HG03103 (cell line): ENCODE results near the gene ZNF579.

Experiments used
- ATAC-seq: cut with Tn5 transposase; IDR thresholded peaks from one replicate; pipeline ENCODE4 v1.9.1; 2021; ENCODE audit warnings: low read depth; ENCODE audit not compliant: unreplicated experiment

Gene ZNF579

GRCh38 chr19:55580628-55581144 is at the start of gene ZNF579:
TSS of gene ZNF579 (minus strand) at chr19:55580848. CDS start at chr19:55579639, 1,209 bp downstream.
- peak; percentile 46 for ATAC-seq

- no peak for ATAC-seq
These were observed 45.7 kb upstream of the ZNF579 start for GRCh38 chr19:55626350-55626749.

GRCh38 chr19:55625004-55625326 is 44.3 kb upstream of the ZNF579 start:
- ATAC-seq = no peak

- ATAC-seq = no peak
These were observed 43.7 kb upstream of the ZNF579 start, which contains the start of gene ZNF784 for GRCh38 chr19:55624109-55625003. TSS of gene ZNF784 (minus strand) at chr19:55624566. CDS start at chr19:55624561, 5 bp downstream.

GRCh38 chr19:55623561-55623960 is 42.9 kb upstream of the ZNF579 start:
- no peak for ATAC-seq

- ATAC-seq = no peak
These were observed 42.5 kb upstream of the ZNF579 start for GRCh38 chr19:55623130-55623529.

GRCh38 chr19:55622242-55622969 is 41.8 kb upstream of the ZNF579 start:
- ATAC-seq = no peak

- ATAC-seq = no peak
These were observed 41.1 kb upstream of the ZNF579 start for GRCh38 chr19:55621673-55622231.

- no peak for ATAC-seq
These were observed 40.6 kb upstream of the ZNF579 start for GRCh38 chr19:55621205-55621672.

GRCh38 chr19:55620410-55621204 is 40.0 kb upstream of the ZNF579 start:
- ATAC-seq = no peak

GRCh38 chr19:55619286-55619685 is 38.6 kb upstream of the ZNF579 start:
- no peak for ATAC-seq

GRCh38 chr19:55618426-55618825 is 37.8 kb upstream of the ZNF579 start:
- ATAC-seq = no peak

GRCh38 chr19:55617426-55617825 is 36.8 kb upstream of the ZNF579 start:
- no peak for ATAC-seq

GRCh38 chr19:55616395-55616875 is 35.8 kb upstream of the ZNF579 start:
- no peak for ATAC-seq

- no peak for ATAC-seq
These were observed 35.1 kb upstream of the ZNF579 start for GRCh38 chr19:55615543-55616394.

- no peak for ATAC-seq
These were observed 34.3 kb upstream of the ZNF579 start for GRCh38 chr19:55614711-55615542.

- ATAC-seq = no peak
These were observed 33.5 kb upstream of the ZNF579 start for GRCh38 chr19:55613930-55614710.

- ATAC-seq = no peak
These were observed 32.7 kb upstream of the ZNF579 start for GRCh38 chr19:55613396-55613795.
